Muscle layer of duodenum (tissue), 2 donors: ENCODE measurements around the gene IPO9.

Source experiments
- H3K27ac ChIP-seq: one replicate; pipeline ENCODE4 v1.7.0; 2013; ENCODE audit warnings: mild to moderate bottlenecking, low read length
- H3K27me3 ChIP-seq: one replicate; pipeline ENCODE4 v1.7.0; 2013; ENCODE audit warnings: low read depth, mild to moderate bottlenecking, control low read depth, low read length
- H3K36me3 ChIP-seq, 2 donors: one replicate each; pipeline ENCODE4 v1.7.0; 2013; ENCODE audit warnings: low read length in 2 of 2, control low read depth in 1 of 2, mild to moderate bottlenecking in 1 of 2; ENCODE audit not compliant: insufficient read depth in 2 of 2, control insufficient read depth in 1 of 2
- H3K4me1 ChIP-seq, 2 donors: one replicate each; pipeline ENCODE4 v1.7.0; 2013; ENCODE audit warnings: low read length in 2 of 2, mild to moderate bottlenecking in 2 of 2, control low read depth in 1 of 2, moderate library complexity in 1 of 2; ENCODE audit not compliant: insufficient read depth in 2 of 2, control insufficient read depth in 1 of 2
- H3K4me3 ChIP-seq, 2 donors: one replicate each; pipeline ENCODE4 v1.7.0; 2013; ENCODE audit warnings: low read length in 2 of 2, low read depth in 1 of 2, mild to moderate bottlenecking in 1 of 2
- H3K9me3 ChIP-seq, 2 donors: one replicate each; pipeline ENCODE4 v1.7.0; 2013; ENCODE audit warnings: low read length in 2 of 2, control low read depth in 1 of 2, mild to moderate bottlenecking in 1 of 2; ENCODE audit not compliant: control insufficient read depth in 1 of 2
- donor health status: healthy.

The IPO9 gene

DNA sequence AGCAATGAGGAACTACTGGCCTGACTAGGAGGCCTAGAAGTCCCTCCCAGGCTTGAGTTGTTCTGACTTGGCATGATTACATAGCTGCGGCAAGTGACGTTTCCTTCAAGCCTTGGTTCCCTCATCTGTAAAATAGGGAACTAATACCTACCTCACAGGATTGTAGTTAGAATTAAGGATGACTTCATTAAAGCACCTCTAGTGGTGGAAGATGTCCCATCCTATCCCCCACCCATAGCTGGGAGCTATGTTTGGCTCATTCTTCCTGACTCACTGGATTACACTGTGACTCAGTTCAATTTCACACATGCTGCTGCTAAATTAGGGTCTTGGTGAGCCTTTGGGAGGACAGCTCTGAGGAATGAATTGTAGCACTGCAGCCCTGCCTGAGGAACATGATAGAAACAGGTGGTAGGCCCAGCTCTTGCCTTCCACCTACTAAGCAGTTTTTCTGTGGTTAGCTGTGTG lies 53.7 kb downstream of the IPO9 start:
- no peak overlapping the region for H3K27ac ChIP-seq
- H3K27me3 ChIP-seq, result no peaks in the 10 kb centered on the region
- no peaks in the 10 kb centered on the region for H3K36me3 ChIP-seq
- H3K4me3 ChIP-seq, result no peak overlapping the region
- H3K9me3 ChIP-seq, result no peaks in the 10 kb centered on the region
- H3K4me1 ChIP-seq, result peaks cover 22 to 30% of the 10 kb centered on the region in 2 donors

DNA sequence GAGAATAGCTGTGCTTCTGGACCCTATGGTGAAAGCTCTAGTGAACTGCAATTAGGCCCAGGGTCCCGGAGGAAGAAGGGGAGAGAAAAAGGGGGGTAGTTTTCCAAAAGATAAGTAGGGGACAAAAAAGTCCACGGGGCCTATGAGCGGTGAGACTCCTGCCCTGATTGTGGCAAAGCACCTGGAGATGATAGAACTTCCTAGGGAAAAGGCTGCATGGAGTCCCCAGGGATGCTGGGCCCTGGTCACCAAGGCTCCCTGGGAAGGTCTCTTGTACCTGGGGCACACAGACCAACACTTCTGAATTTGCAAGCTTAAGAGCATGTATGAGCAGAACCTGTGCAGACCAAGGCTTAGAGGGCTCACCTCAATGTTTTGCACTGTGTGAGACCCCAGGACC lies 54.3 kb downstream of the IPO9 start:
- no peaks in the 10 kb centered on the region for H3K27me3 ChIP-seq
- H3K9me3 ChIP-seq, result no peaks in the 10 kb centered on the region
- no peaks in the 10 kb centered on the region for H3K36me3 ChIP-seq
- no peak overlapping the region for H3K4me3 ChIP-seq
- peaks cover 22 to 33% of the 10 kb centered on the region in 2 donors for H3K4me1 ChIP-seq
- H3K27ac ChIP-seq, result no peak overlapping the region

DNA sequence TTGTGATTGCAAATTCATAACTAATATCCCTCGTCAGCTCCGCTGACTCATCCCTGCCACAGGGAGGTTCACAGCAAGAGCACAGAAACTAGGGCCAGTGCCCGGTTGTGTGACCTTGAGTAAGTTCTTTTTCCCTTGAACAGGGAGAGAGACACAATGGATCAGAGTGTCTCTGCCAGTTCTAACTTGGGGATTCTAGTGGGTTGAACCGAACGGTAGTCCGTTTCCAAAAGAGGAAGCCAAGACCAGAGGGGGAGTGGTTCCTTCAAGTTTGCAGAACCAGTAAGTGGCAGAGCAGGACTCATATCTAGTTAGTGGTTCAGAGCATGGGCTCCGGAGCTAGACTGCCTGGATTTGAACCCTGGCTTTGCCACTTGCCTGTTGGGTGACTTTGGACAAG lies 54.8 kb downstream of the IPO9 start:
- no peak overlapping the region for H3K27ac ChIP-seq
- no peak overlapping the region for H3K4me3 ChIP-seq
- no peaks in the 10 kb centered on the region for H3K9me3 ChIP-seq
- H3K36me3 ChIP-seq, result no peaks in the 10 kb centered on the region
- no peaks in the 10 kb centered on the region for H3K27me3 ChIP-seq
- H3K4me1 ChIP-seq, result peaks cover 22 to 32% of the 10 kb centered on the region in 2 donors

DNA sequence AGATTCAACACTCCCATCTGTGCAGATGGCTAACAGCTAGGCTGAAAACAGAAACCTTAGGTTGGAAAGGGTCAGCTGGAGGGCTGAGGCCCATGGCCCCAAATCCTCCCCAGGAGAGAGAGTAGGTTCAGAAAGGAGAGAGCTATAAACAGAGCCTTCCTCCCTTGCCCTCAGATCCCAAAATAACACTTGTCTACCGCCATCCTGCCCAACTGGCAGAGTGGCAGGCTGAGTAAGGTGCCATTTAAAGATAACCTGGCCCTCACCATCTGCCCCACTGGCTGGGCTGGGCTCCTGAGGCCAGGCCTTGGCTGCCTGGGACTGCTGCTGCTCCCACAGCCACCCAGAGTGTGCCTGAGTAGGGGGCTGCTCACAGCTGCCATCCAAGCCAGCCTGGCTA lies 55.5 kb downstream of the IPO9 start:
- H3K27me3 ChIP-seq, result no peaks in the 10 kb centered on the region

DNA sequence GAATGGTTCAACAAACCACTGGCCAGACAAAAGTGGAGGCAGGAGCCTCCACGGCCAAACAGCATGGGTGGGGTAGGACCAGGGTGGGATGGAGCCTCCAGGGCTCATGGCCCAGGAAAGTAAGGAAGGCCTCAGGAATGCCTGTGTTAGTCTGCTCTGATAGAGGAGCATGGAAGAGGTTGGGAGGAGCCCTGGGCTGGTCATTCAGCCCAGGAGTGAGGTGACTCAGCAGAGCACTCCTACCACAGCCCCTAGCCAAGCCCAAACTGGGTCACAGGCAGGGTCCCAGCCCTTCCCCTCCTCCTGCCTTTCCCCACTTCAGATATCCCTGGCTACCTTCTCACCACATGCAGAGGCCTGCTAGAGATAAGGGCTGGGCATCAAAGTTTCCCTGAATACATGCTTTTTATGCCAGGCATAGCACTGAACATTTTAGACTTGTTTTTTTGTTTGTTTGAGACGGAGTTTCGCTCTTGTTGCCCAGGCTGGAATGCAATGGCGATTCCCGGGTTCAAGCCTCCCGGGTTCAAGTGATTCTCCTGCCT lies 56.6 kb downstream of the IPO9 start:
- Histone ChIP-seq H3K27me3 (peaks cover 5% of the 10 kb centered on the region), H3K36me3 (no peaks in the 10 kb centered on the region), H3K27ac (no peak overlapping the region), H3K4me1 (peaks cover 22 to 42% of the 10 kb centered on the region in 2 donors), H3K4me3 (no peak overlapping the region), H3K9me3 (no peaks in the 10 kb centered on the region)

More for the DNA sequence above, 55.5 kb downstream of the IPO9 start:
- Histone ChIP-seq H3K36me3 (no peaks in the 10 kb centered on the region), H3K27ac (no peak overlapping the region), H3K4me3 (no peak overlapping the region), H3K9me3 (no peaks in the 10 kb centered on the region), H3K4me1 (peaks cover 22 to 39% of the 10 kb centered on the region in 2 donors)

DNA sequence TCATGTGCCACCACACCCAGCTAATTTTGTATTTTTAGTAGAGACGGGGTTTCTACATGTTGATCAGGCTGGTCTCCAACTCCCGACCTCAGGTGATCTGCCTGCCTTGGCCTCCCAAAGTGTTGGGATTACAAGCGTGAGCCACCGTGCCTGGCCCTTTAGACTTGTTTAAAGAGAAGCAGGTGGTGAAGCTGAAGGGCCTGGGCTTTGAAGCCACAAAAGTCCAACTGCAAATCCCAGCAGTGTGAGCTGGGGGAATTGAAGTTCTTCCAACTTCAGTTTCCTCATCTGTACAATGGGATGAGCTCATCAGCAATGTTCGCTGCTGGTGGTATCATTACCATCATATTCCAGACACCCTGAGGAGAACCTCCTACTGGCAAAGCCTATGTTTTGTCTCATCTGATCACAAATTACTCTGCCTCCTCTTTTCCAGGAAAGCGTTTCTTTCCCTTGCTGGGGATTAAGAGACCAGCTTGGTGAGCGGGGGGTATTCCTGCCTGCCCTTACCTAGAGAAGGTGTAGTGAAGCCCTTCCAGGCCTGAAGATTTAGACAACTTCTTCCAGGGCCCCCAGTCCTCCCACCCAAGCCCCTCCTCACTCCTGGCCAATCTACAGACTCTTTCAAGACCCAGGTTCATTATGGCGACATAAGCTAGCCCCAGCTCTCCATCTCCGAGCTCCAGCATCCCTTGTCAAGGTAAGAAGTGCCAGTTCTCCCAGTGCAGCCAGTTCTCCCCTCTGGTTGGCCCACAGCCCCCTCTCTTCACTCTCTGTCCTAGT lies 57.3 kb downstream of the IPO9 start:
- H3K36me3 ChIP-seq, result no peaks in the 10 kb centered on the region
- H3K4me3 ChIP-seq, result no peak overlapping the region
- peaks cover 22 to 42% of the 10 kb centered on the region in 2 donors for H3K4me1 ChIP-seq
- no peaks in the 10 kb centered on the region for H3K9me3 ChIP-seq
- H3K27ac ChIP-seq, result no peak overlapping the region
- peaks cover 5% of the 10 kb centered on the region for H3K27me3 ChIP-seq

DNA sequence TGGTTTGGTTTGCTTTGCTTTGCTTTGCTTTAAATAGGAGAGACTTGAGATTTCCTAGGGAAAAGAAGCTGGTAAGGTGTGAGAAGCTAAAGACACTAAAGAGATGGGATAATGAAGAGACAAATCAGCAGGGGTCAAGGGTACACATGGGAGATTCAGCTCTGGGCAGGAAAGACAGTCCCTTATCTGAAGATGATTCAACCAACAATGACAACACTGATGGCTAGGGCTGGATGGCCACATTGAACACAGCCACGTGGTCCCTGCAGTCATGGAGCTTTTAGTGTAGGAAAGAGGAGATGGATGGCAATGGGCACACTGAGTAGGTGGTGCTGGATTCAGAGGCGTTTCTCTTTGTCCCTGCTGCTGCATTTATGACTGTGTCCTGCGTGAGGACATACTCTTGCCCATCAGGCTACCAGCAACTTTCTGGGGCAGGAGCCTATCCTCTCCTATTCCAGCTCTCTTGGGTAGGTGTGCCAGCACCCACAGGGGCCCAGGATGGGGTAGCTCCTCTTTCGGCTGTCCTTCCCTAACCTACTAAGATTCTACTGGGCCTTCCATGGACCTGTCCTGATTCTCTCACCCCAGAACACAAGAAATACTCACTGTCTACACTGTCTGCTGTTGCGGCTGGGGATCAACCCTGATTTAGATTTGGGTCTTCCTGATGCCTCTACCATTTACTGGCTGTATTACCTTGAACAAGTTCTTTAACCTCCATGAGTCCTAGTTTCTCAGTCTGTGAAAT lies 58.3 kb downstream of the IPO9 start:
- peaks cover 22 to 42% of the 10 kb centered on the region in 2 donors for H3K4me1 ChIP-seq
- no peak overlapping the region for H3K4me3 ChIP-seq
- no peak overlapping the region for H3K27ac ChIP-seq

DNA sequence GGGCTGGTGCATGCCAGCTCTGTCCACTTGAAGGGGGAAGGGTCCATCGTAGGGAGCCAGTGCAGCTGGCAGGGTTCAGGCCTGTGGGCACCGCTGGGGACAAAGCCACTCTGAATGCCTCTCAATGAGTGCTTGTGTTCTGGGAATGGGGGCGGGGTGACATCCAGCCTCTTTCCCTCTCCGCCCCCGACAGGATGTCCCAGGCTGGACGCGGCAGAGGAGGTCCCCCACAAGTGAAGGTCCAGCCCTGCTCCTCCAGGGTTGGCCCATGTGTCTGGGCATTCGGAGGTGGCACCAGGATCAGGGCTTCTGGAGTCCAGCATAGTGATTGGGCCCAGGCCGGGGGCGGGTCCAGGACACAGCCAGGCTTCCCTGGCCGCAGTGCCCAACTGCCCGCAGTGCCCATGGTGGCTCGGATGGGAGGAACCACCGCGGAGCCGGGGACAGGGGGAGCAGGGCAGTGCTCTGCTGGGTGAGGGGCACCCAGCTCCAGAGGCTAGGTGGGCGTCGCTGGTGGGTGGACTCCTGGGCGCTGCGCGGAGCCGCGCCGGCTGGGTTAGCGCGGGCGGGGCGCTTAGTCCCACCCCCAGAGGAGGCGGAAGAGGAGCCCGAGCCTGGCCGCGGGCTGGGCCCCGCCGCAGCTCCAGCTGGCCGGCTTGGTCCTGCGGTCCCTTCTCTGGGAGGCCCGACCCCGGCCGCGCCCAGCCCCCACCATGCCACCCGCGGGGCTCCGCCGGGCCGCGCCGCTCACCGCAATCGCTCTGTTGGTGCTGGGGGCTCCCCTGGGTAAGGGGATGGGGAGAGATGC lies 59.5 kb downstream of the IPO9 start, which contains the start of gene SHISA4:
TSS of gene SHISA4 (plus strand) at position 617 of the 808 bp plus-strand sequence. CDS start at position 714, 97 bp downstream.
- H3K4me3 ChIP-seq, result peak within 1 kb of the TSS; percentile 66 to 85
- peaks cover 5% of the 10 kb centered on the region for H3K27me3 ChIP-seq
- no peaks in the 10 kb centered on the region for H3K9me3 ChIP-seq
- no peak within 1 kb of the TSS for H3K27ac ChIP-seq
- peaks cover 0 to 6% of the 10 kb centered on the region in 2 donors for H3K36me3 ChIP-seq
- H3K4me1 ChIP-seq, result peaks cover 15 to 39% of the 10 kb centered on the region in 2 donors

More for the DNA sequence above, 58.3 kb downstream of the IPO9 start:
- Histone ChIP-seq H3K36me3 (peaks cover 0 to 6% of the 10 kb centered on the region in 2 donors), H3K27me3 (peaks cover 5% of the 10 kb centered on the region), H3K9me3 (no peaks in the 10 kb centered on the region)

DNA sequence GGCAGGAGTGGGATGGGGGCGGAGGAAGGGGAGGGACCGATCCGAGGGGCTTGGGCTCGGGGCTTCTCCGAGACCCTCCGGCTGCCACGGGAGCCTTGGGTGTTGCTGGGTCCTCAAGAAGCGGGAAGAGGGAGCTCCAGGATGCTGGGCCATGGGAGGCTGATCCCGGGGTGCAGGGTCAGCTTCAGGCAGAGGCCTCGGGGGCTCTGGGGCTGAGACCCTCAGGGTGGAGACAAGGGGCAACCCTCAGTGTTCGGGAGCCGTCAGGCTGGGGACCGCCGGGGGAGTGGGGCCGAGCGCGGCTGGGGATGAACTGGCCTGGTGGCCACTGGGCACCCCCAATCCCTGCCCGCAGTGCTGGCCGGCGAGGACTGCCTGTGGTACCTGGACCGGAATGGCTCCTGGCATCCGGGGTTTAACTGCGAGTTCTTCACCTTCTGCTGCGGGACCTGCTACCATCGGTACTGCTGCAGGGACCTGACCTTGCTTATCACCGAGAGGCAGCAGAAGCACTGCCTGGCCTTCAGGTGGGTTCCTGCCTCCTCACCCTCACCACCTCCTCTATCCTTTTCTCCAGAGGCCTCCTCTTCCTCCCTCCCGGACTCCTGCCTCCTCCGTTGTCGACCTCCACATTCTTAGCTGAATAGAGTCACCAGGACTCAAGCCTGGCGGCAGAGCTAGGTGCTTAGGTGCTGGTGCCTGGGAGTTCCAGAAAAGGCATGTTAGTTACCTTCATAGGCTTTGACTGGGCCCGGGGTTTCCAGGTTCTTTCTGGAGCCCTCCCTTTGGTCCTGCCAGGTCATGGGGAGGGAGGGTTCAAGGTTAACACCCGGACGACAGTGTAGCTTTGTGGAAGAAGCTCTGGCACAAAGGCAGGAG lies 60.4 kb downstream of the IPO9 start:
- peaks cover 7 to 30% of the 10 kb centered on the region in 2 donors for H3K4me1 ChIP-seq
- no peak overlapping the region for H3K27ac ChIP-seq
- peaks cover 5% of the 10 kb centered on the region for H3K27me3 ChIP-seq
- peak overlapping the region; percentile 66 to 85 for H3K4me3 ChIP-seq
- H3K9me3 ChIP-seq, result no peaks in the 10 kb centered on the region
- peaks cover 0 to 6% of the 10 kb centered on the region in 2 donors for H3K36me3 ChIP-seq

DNA sequence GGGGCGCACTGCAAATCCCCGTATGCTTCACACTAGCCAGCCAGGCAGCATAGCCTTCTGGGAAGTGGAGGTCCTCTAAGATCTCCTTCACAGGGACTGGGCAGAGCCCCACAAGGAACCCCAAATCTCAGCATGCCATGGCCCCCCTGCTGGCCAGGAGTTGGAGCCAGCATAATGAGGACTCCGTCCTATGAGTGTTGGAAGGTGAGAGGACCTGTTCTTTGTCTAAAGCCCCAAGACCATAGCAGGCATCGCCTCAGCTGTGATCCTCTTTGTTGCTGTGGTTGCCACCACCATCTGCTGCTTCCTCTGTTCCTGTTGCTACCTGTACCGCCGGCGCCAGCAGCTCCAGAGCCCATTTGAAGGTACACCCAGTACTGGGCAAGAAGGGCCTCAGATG lies 61.3 kb downstream of the IPO9 start:
- Histone ChIP-seq H3K9me3 (no peaks in the 10 kb centered on the region), H3K4me1 (peaks cover 2 to 22% of the 10 kb centered on the region in 2 donors), H3K27me3 (peaks cover 5% of the 10 kb centered on the region), H3K36me3 (peaks cover 0 to 6% of the 10 kb centered on the region in 2 donors), H3K4me3 (no peak overlapping the region), H3K27ac (no peak overlapping the region)
